Neural crest cell (in vitro differentiated cells): Measurements from ENCODE around the gene GALNTL6. TPM values are rescaled to one million over a fixed set of nuclear protein-coding genes. Genes with fewer than 3 reads are reported as not detected.

Experiments
- DNase-seq: peaks from one replicate; pipeline ENCODE4 v3.0.0; 2021; ENCODE audit warnings: low read depth, mixed read lengths, low spot score
- H3K27ac Mint-ChIP-seq: one replicate; pipeline ENCODE4 v1.8.0; 2021; ENCODE audit warnings: mild to moderate bottlenecking, mixed read lengths; ENCODE audit not compliant: unreplicated experiment
- H3K27me3 Mint-ChIP-seq: 2 replicates; pipeline ENCODE4 v1.8.0; 2021; ENCODE audit warnings: low read depth, mild to moderate bottlenecking, mixed read lengths
- H3K36me3 Mint-ChIP-seq: 2 replicates; pipeline ENCODE4 v1.8.0; 2021; ENCODE audit warnings: low read depth, mild to moderate bottlenecking, mixed read lengths
- H3K4me1 Mint-ChIP-seq: 2 replicates; pipeline ENCODE4 v1.8.0; 2021; ENCODE audit warnings: mixed read lengths
- H3K4me3 Mint-ChIP-seq: one replicate; pipeline ENCODE4 v1.8.0; 2021; ENCODE audit warnings: mild to moderate bottlenecking, mixed read lengths
- H3K9me3 Mint-ChIP-seq: 2 replicates; pipeline ENCODE4 v1.8.0; 2021; ENCODE audit warnings: mixed read lengths
- total RNA-seq: library from RNA; stranded (reverse); gene quantifications from 2 replicates; pipeline ENCODE4 v1.2.1, GENCODE V29; 2021
- TF ChIP-seq, protein P1 (sequence below): fragments of 200-600 bp; sonication (generic); conservative IDR thresholded peaks from 2 replicates; pipeline ENCODE4 v1.5.0; 2021; ENCODE audit warnings: antibody characterized with exemption, mild to moderate bottlenecking

The GALNTL6 gene
- total RNA-seq, 1 donor from 2014 or later: 0.07 TPM

DNA sequence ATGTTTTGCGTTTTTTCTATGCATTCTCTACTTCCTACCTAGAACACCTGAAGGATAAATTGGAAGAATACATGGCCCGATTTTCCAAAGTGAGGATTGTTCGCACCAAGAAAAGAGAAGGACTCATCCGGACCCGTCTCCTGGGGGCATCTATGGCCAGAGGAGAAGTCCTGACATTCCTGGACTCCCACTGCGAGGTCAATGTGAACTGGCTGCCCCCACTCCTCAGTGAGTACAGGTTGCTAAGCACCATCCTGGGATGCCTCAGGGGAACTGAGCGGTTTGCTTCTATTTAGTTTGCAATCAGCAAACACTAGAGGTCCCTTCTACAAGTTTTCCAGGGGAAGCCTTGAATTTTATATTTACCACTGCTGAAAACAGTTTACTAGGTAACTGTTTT lies 996.1 kb downstream of the GALNTL6 start:
- no peak overlapping the region for H3K27ac Mint-ChIP-seq
- TF ChIP-seq, protein P1, sequence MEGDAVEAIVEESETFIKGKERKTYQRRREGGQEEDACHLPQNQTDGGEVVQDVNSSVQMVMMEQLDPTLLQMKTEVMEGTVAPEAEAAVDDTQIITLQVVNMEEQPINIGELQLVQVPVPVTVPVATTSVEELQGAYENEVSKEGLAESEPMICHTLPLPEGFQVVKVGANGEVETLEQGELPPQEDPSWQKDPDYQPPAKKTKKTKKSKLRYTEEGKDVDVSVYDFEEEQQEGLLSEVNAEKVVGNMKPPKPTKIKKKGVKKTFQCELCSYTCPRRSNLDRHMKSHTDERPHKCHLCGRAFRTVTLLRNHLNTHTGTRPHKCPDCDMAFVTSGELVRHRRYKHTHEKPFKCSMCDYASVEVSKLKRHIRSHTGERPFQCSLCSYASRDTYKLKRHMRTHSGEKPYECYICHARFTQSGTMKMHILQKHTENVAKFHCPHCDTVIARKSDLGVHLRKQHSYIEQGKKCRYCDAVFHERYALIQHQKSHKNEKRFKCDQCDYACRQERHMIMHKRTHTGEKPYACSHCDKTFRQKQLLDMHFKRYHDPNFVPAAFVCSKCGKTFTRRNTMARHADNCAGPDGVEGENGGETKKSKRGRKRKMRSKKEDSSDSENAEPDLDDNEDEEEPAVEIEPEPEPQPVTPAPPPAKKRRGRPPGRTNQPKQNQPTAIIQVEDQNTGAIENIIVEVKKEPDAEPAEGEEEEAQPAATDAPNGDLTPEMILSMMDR: no peak
- peaks cover 40% of the 10 kb centered on the region for H3K4me1 Mint-ChIP-seq
- H3K4me3 Mint-ChIP-seq: peak overlapping the region; percentile 60
- H3K36me3 Mint-ChIP-seq: no peaks in the 10 kb centered on the region
- no peaks in the 10 kb centered on the region for H3K27me3 Mint-ChIP-seq
- DNase-seq: peak; percentile 16
- no peaks in the 10 kb centered on the region for H3K9me3 Mint-ChIP-seq

DNA sequence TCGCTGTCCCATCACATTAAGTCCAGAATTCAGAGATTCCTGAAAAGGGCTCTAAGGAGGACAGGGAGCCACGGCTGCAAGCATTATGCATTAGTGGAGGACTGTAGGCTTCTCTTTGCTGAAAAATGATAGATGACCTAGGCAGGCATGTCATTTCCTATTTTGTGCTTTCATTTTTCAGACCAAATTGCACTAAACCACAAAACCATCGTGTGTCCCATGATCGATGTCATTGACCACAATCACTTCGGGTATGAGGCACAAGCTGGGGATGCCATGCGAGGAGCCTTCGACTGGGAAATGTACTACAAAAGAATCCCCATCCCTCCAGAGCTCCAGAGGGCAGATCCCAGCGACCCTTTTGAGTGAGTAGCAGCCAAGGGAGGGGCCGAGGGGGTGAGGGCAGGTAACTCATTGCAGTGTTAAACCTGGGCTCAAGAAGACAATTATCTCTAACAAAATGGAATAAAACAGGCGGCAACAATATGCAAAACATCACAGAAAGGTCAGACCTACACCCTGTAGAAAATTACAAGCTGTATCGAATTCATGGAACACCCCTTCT lies 1000.2 kb downstream of the GALNTL6 start:
- Mint-ChIP-seq H3K4me3 (no peak overlapping the region), H3K27ac (peak overlapping the region; percentile 81), H3K9me3 (no peaks in the 10 kb centered on the region), H3K4me1 (peaks cover 45% of the 10 kb centered on the region), H3K27me3 (no peaks in the 10 kb centered on the region), H3K36me3 (no peaks in the 10 kb centered on the region)
- DNase-seq: no peak
- TF ChIP-seq, protein P1: no peak

DNA sequence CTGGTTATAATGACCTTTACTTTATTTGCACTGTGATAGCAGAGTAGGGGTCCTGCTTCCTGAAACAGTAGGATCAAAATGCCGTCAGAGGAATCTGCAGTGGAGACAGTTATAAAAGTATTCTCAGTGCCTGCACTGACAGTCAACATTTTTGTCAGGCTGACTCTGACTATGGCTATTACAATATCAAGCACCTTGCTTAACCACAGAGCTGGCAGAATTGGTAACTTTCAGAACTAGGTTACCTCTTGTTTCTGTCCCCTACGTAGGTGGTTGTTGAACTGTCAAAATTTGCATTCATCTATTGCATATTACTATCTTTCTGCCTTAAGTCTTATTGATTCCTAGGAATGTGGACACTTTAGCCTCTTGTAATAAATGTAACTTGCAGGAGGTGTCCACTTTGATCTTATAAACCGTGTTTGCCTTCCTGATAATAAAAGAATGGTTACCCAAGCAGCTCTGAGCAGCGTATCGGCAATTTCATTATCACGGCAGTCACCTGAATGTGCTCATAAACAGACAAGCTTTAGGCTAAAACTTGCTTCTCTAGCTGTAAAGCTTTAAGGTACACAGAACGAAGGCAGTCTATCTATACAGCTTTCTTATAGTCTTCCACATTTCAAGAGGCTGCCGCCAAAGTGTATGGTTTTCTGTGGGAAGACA lies 1002.4 kb downstream of the GALNTL6 start:
- Mint-ChIP-seq H3K9me3 (peaks cover under 1% of the 10 kb centered on the region), H3K36me3 (no peaks in the 10 kb centered on the region), H3K27me3 (no peaks in the 10 kb centered on the region), H3K4me3 (no peak overlapping the region), H3K27ac (no peak overlapping the region), H3K4me1 (peaks cover 26% of the 10 kb centered on the region)
- DNase-seq: no peak
- TF ChIP-seq, protein P1: no peak

DNA sequence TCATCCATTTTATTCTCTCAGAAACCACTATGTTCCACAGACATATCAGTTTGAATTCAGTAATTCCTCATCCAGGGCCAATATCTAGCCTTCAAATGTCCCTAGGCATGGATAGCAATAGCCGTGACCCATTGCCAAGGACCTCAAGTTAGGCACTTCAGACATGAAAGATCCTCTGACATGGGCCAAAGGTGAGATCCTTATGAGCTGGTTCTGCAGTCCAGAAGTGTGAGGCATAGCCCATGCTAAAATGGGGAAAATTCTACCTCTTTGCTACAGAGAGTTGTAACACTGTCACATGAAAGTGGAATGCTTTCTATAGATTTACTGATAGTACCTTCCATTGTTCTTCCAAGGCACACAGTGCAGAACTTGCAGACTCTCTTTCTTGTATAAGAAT lies 1005.7 kb downstream of the GALNTL6 start:
- H3K36me3 Mint-ChIP-seq: no peaks in the 10 kb centered on the region
- TF ChIP-seq, protein P1: no peak
- H3K27me3 Mint-ChIP-seq: no peaks in the 10 kb centered on the region
- peaks cover 17% of the 10 kb centered on the region for H3K4me1 Mint-ChIP-seq
- no peak for DNase-seq
- H3K9me3 Mint-ChIP-seq: peaks cover 6% of the 10 kb centered on the region
- no peak overlapping the region for H3K27ac Mint-ChIP-seq
- H3K4me3 Mint-ChIP-seq: no peak overlapping the region

DNA sequence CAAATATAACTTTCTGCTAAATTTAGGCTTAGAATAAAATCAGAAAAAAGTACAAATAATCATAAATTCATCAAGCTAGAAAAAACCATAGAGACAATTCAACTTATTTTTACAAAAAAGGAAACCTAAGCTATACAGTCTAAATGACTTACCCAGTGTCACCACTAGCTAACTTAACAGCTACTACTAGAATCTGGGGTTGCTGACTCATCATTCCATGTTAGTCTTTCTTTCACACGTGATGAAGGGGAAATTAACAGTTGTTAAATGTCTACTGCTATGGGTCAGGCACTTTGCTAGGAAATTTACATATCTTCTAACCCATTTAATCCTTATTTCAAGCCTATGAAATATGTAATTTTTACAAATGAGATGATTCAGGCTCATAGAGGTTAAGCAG lies 1006.1 kb downstream of the GALNTL6 start:
- no peak for DNase-seq
- Mint-ChIP-seq H3K4me3 (no peak overlapping the region), H3K9me3 (peaks cover 6% of the 10 kb centered on the region), H3K36me3 (no peaks in the 10 kb centered on the region), H3K27ac (no peak overlapping the region), H3K4me1 (peaks cover 17% of the 10 kb centered on the region), H3K27me3 (no peaks in the 10 kb centered on the region)
- TF ChIP-seq, protein P1: no peak
